ENCODE measurements around the gene BABAM2.
"Not testable (repeated sequence)": the region's sequence is repeated elsewhere in the genome, so short reads cannot be mapped to it uniquely, and the experiment has no call there.

The BABAM2 gene

DNA sequence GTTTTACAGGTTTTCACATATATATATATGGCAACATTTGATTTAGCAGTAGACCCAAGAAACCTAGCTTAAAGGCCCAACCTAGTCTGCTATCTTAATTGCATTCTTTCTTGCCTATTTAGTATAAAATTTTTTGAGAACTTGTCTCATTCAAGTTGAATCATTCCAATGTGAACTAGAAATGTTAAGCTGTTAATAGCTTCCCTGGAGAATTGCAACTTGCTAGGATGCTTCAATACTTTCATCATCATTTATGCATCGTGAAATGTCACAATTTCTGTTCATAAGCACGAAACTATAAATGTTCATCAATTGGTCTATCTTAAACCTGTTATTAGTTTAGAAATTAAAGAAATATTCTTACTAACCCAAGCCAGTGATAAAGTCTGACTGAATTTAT, 217.6 kb downstream of the BABAM2 start:
- no peaks in the 10 kb centered on the region for H3K9me3 ChIP-seq (ENCODE audit: control insufficient read depth in 1 of 2, low read length in 2 of 2)
- no peaks in the 10 kb centered on the region for H3K27me3 ChIP-seq (ENCODE audit: control insufficient read depth in 1 of 2, insufficient read depth in 2 of 2, low read length in 2 of 2)
- no peak overlapping the region for H3K9ac ChIP-seq (ENCODE audit: low read depth in 1 of 2, low read length in 2 of 2)
- H3K4me1 ChIP-seq (ENCODE audit: control insufficient read depth in 1 of 2, insufficient read depth in 2 of 2, low read length in 2 of 2): no peaks in the 10 kb centered on the region
- no peaks in the 10 kb centered on the region for H3K36me3 ChIP-seq (ENCODE audit: control insufficient read depth in 1 of 2, insufficient read depth in 2 of 2, low read length in 2 of 2)
- no peak overlapping the region for H3K27ac ChIP-seq (ENCODE audit: low read depth, low read length)
- no peak overlapping the region for H3K4me3 ChIP-seq (ENCODE audit: low read depth in 1 of 2, low read length in 2 of 2)

- H3K36me3 ChIP-seq (ENCODE audit: control insufficient read depth in 1 of 2, insufficient read depth in 2 of 2, low read length in 2 of 2); H3K9ac ChIP-seq (ENCODE audit: low read depth in 1 of 2, low read length in 2 of 2); H3K9me3 ChIP-seq (ENCODE audit: control insufficient read depth in 1 of 2, low read length in 2 of 2); H3K27me3 ChIP-seq (ENCODE audit: control insufficient read depth in 1 of 2, insufficient read depth in 2 of 2, low read length in 2 of 2); H3K4me3 ChIP-seq (ENCODE audit: low read depth in 1 of 2, low read length in 2 of 2); H3K27ac ChIP-seq (ENCODE audit: low read depth, low read length): not testable (repeated sequence)
- peaks cover 0 to 15% of the 10 kb centered on the region in 2 donors for H3K4me1 ChIP-seq (ENCODE audit: control insufficient read depth in 1 of 2, insufficient read depth in 2 of 2, low read length in 2 of 2)
Observed at GRCh38 chr2:28113771-28114170, 223.2 kb downstream of the BABAM2 start.

DNA sequence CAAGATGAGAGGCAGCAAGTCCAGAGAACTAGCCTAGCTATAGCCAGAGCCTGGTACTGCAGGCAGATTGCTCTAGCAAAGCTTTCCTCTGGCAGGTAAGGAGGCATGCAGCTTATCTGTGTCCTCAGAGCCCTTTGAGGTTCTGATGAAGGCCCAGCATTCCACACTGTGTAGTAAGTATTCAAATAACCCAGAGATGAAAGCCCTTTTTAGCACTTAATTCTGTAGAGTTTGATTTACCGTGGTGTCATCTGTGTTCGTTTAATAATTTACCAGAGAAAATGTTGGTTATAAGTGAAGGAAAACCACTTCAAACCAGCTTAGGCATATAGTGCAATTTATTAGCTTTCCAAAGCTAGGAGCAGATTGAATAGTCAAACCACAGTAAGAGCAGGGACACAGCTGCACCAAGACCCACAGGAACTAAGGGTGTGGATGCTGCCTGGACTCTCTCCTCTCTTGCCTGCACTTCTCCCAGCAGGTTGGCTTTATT, 226.6 kb downstream of the BABAM2 start:
- Histone ChIP-seq H3K9ac (ENCODE audit: low read depth in 1 of 2, low read length in 2 of 2) (no peak overlapping the region), H3K27me3 (ENCODE audit: control insufficient read depth in 1 of 2, insufficient read depth in 2 of 2, low read length in 2 of 2) (no peaks in the 10 kb centered on the region), H3K4me1 (ENCODE audit: control insufficient read depth in 1 of 2, insufficient read depth in 2 of 2, low read length in 2 of 2) (peaks cover 0 to 15% of the 10 kb centered on the region in 2 donors), H3K4me3 (ENCODE audit: low read depth in 1 of 2, low read length in 2 of 2) (no peak overlapping the region), H3K36me3 (ENCODE audit: control insufficient read depth in 1 of 2, insufficient read depth in 2 of 2, low read length in 2 of 2) (no peaks in the 10 kb centered on the region), H3K27ac (ENCODE audit: low read depth, low read length) (no peak overlapping the region), H3K9me3 (ENCODE audit: control insufficient read depth in 1 of 2, low read length in 2 of 2) (no peaks in the 10 kb centered on the region)

DNA sequence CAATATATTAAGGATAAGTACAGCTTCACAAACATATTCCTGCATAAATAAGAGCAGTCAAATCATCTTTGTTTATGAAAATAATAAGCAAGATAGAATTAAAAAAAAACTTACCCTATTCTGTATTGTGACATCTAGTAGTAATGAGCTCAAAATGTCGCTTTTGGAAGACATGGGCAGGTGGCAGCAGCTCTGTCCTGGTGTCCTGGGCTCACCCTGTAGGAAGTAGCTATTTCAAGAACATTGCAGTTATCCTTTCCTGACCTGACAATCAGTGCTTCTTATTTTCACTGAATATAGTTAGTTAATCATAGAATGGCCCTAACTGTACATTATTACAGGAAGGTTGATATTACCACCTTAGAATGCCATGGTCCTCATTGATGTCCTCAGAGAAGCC, 229.1 kb downstream of the BABAM2 start:
- H3K9me3 ChIP-seq (ENCODE audit: control insufficient read depth in 1 of 2, low read length in 2 of 2): no peaks in the 10 kb centered on the region
- no peaks in the 10 kb centered on the region for H3K27me3 ChIP-seq (ENCODE audit: control insufficient read depth in 1 of 2, insufficient read depth in 2 of 2, low read length in 2 of 2)
- H3K9ac ChIP-seq (ENCODE audit: low read depth in 1 of 2, low read length in 2 of 2): no peak overlapping the region
- no peak overlapping the region for H3K4me3 ChIP-seq (ENCODE audit: low read depth in 1 of 2, low read length in 2 of 2)
- no peaks in the 10 kb centered on the region for H3K36me3 ChIP-seq (ENCODE audit: control insufficient read depth in 1 of 2, insufficient read depth in 2 of 2, low read length in 2 of 2)
- no peak overlapping the region for H3K27ac ChIP-seq (ENCODE audit: low read depth, low read length)
- peaks cover 0 to 15% of the 10 kb centered on the region in 2 donors for H3K4me1 ChIP-seq (ENCODE audit: control insufficient read depth in 1 of 2, insufficient read depth in 2 of 2, low read length in 2 of 2)

DNA sequence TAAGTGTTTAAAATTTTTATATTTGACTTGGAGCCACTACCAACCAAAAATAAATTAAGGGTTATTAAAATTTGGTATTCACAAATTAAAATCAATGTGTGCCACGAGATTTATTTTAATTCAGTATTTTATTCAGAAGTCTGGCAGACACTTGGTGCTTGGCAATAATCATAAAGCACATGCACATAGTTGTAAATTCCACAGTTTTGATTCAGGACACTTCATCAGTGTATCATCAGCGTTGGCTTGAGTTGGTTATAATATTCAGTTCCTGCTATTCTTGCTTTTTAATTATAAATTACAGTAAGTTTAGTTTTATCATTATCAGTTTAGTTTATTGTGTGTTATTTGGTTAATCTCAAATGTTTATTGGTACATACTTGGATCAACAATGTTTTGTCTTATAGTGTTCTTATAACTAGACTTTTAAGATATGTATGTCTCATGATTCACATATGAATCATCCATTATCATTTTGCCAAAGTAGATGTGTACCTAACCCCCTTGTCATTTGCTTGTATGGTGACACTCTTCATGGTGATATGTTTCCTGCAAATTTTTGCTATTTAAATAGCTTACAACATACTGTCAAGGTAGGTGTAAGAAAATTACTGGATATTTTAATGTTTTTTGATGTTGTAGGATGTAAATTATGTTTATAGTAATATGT, 237.9 kb downstream of the BABAM2 start:
- Histone ChIP-seq H3K36me3 (ENCODE audit: control insufficient read depth in 1 of 2, insufficient read depth in 2 of 2, low read length in 2 of 2) (no peaks in the 10 kb centered on the region), H3K27me3 (ENCODE audit: control insufficient read depth in 1 of 2, insufficient read depth in 2 of 2, low read length in 2 of 2) (no peaks in the 10 kb centered on the region), H3K9me3 (ENCODE audit: control insufficient read depth in 1 of 2, low read length in 2 of 2) (no peaks in the 10 kb centered on the region), H3K9ac (ENCODE audit: low read depth in 1 of 2, low read length in 2 of 2) (no peak overlapping the region), H3K4me3 (ENCODE audit: low read depth in 1 of 2, low read length in 2 of 2) (no peak overlapping the region), H3K4me1 (ENCODE audit: control insufficient read depth in 1 of 2, insufficient read depth in 2 of 2, low read length in 2 of 2) (peaks cover 0 to 2% of the 10 kb centered on the region in 2 donors), H3K27ac (ENCODE audit: low read depth, low read length) (no peak overlapping the region)

DNA sequence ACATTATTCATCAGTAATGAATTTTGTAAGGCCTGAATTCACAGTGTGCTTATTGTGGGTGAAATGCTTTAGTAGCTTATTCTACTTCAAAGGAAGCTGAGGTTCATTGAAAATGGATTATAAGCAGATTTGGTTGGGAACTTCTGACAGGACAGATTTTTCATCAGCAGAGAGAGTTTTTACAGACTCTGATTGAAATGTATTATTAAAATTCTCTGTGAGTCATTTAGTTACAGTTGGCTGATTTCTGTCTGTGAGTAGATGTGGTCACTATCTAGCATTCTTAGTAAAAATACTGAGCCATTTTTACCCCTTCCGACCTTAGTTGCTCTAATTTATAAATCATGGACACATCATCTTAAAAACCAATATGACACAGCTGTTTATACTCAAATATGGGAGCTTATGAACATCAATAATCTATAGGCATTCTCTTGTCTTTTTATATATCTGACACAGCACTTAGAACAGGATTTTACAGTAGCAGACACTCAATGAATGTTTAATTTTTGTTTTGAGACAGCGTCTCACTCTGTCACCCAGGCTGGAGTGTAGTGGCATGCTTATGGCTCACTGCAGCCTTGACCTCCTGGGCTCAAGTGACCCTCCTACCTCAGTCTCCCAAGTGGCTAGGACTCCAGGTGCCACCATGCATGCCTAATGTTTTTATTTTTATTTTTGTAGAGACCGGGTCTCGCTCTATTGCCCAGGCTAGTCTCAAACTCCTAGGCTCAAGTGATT, 239.6 kb downstream of the BABAM2 start:
- no peak overlapping the region for H3K9ac ChIP-seq (ENCODE audit: low read depth in 1 of 2, low read length in 2 of 2)
- no peak overlapping the region for H3K4me3 ChIP-seq (ENCODE audit: low read depth in 1 of 2, low read length in 2 of 2)
- no peaks in the 10 kb centered on the region for H3K36me3 ChIP-seq (ENCODE audit: control insufficient read depth in 1 of 2, insufficient read depth in 2 of 2, low read length in 2 of 2)
- H3K27me3 ChIP-seq (ENCODE audit: control insufficient read depth in 1 of 2, insufficient read depth in 2 of 2, low read length in 2 of 2): no peaks in the 10 kb centered on the region
- H3K27ac ChIP-seq (ENCODE audit: low read depth, low read length): no peak overlapping the region
- H3K4me1 ChIP-seq (ENCODE audit: control insufficient read depth in 1 of 2, insufficient read depth in 2 of 2, low read length in 2 of 2): peaks cover 11 to 18% of the 10 kb centered on the region in 2 donors
- H3K9me3 ChIP-seq (ENCODE audit: control insufficient read depth in 1 of 2, low read length in 2 of 2): no peaks in the 10 kb centered on the region

- no peak overlapping the region for H3K4me3 ChIP-seq (ENCODE audit: low read depth in 1 of 2, low read length in 2 of 2)
- peaks cover 21 to 24% of the 10 kb centered on the region in 2 donors for H3K4me1 ChIP-seq (ENCODE audit: control insufficient read depth in 1 of 2, insufficient read depth in 2 of 2, low read length in 2 of 2)
- no peaks in the 10 kb centered on the region for H3K27me3 ChIP-seq (ENCODE audit: control insufficient read depth in 1 of 2, insufficient read depth in 2 of 2, low read length in 2 of 2)
- no peak overlapping the region for H3K27ac ChIP-seq (ENCODE audit: low read depth, low read length)
- H3K9ac ChIP-seq (ENCODE audit: low read depth in 1 of 2, low read length in 2 of 2): no peak overlapping the region
- H3K36me3 ChIP-seq (ENCODE audit: control insufficient read depth in 1 of 2, insufficient read depth in 2 of 2, low read length in 2 of 2): no peaks in the 10 kb centered on the region
- H3K9me3 ChIP-seq (ENCODE audit: control insufficient read depth in 1 of 2, low read length in 2 of 2): no peaks in the 10 kb centered on the region
Observed at GRCh38 chr2:28133778-28134177, 243.2 kb downstream of the BABAM2 start.

GRCh38 chr2:28134262-28134812, 243.8 kb downstream of the BABAM2 start:
- H3K9ac ChIP-seq (ENCODE audit: low read depth in 1 of 2, low read length in 2 of 2): peak overlapping the region; percentile 11 to 20
- peaks cover 21 to 24% of the 10 kb centered on the region in 2 donors for H3K4me1 ChIP-seq (ENCODE audit: control insufficient read depth in 1 of 2, insufficient read depth in 2 of 2, low read length in 2 of 2)
- H3K27ac ChIP-seq (ENCODE audit: low read depth, low read length): no peak overlapping the region
- no peaks in the 10 kb centered on the region for H3K36me3 ChIP-seq (ENCODE audit: control insufficient read depth in 1 of 2, insufficient read depth in 2 of 2, low read length in 2 of 2)
- H3K4me3 ChIP-seq (ENCODE audit: low read depth in 1 of 2, low read length in 2 of 2): peak overlapping the region in 1 of 2 donors; percentile 9
- H3K9me3 ChIP-seq (ENCODE audit: control insufficient read depth in 1 of 2, low read length in 2 of 2): no peaks in the 10 kb centered on the region
- no peaks in the 10 kb centered on the region for H3K27me3 ChIP-seq (ENCODE audit: control insufficient read depth in 1 of 2, insufficient read depth in 2 of 2, low read length in 2 of 2)

DNA sequence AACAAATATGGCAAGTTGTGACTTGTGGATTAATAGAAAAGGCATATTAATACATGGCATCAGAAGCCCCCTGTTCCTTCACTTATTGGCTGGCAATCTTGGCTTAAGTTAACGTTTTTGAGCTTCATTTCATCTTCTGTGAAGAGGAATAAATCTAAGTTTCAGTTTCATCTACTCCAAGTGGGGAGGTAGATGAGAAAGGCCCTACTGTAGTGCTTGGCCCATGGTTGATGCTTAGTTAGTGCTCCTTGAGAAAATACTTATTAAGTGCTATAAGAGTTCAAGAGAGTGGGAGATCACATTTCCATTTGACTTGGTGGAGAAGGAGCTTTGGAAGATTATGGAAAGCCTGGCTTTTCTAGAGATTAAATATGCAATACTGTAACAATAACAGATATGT, 244.3 kb downstream of the BABAM2 start:
- H3K4me3 ChIP-seq (ENCODE audit: low read depth in 1 of 2, low read length in 2 of 2): peak overlapping the region in 1 of 2 donors; percentile 9

GRCh38 chr2:28135324-28135723, 244.8 kb downstream of the BABAM2 start:
- Histone ChIP-seq H3K27ac (ENCODE audit: low read depth, low read length) (no peak overlapping the region), H3K9ac (ENCODE audit: low read depth in 1 of 2, low read length in 2 of 2) (no peak overlapping the region), H3K36me3 (ENCODE audit: control insufficient read depth in 1 of 2, insufficient read depth in 2 of 2, low read length in 2 of 2) (no peaks in the 10 kb centered on the region), H3K4me3 (ENCODE audit: low read depth in 1 of 2, low read length in 2 of 2) (no peak overlapping the region), H3K4me1 (ENCODE audit: control insufficient read depth in 1 of 2, insufficient read depth in 2 of 2, low read length in 2 of 2) (peaks cover 21 to 24% of the 10 kb centered on the region in 2 donors), H3K9me3 (ENCODE audit: control insufficient read depth in 1 of 2, low read length in 2 of 2) (no peaks in the 10 kb centered on the region), H3K27me3 (ENCODE audit: control insufficient read depth in 1 of 2, insufficient read depth in 2 of 2, low read length in 2 of 2) (no peaks in the 10 kb centered on the region)

More for the DNA sequence above, 244.3 kb downstream of the BABAM2 start:
- Histone ChIP-seq H3K4me1 (ENCODE audit: control insufficient read depth in 1 of 2, insufficient read depth in 2 of 2, low read length in 2 of 2) (peaks cover 21 to 24% of the 10 kb centered on the region in 2 donors), H3K27ac (ENCODE audit: low read depth, low read length) (no peak overlapping the region), H3K27me3 (ENCODE audit: control insufficient read depth in 1 of 2, insufficient read depth in 2 of 2, low read length in 2 of 2) (no peaks in the 10 kb centered on the region), H3K9ac (ENCODE audit: low read depth in 1 of 2, low read length in 2 of 2) (peak overlapping the region in 1 of 2 donors; percentile 20), H3K9me3 (ENCODE audit: control insufficient read depth in 1 of 2, low read length in 2 of 2) (no peaks in the 10 kb centered on the region), H3K36me3 (ENCODE audit: control insufficient read depth in 1 of 2, insufficient read depth in 2 of 2, low read length in 2 of 2) (no peaks in the 10 kb centered on the region)
